HL-60 (cell line): ENCODE data around the gene ADAMTS14.

Source experiments
- DNase-seq, 2 experiments: peaks; one replicate each; pipeline ENCODE4 v3.0.0-alpha.2; 2010 to 2020; ENCODE audit warnings: low read depth in 1 of 2, low spot score in 1 of 2
- H3K27ac ChIP-seq: fragments of 250-450 bp; sonication (Bioruptor Pico); replicated peaks from 2 replicates; pipeline ENCODE4 v1.5.1; 2020; ENCODE audit warnings: mild to moderate bottlenecking, moderate library complexity
- H3K27me3 ChIP-seq: fragments of 250-450 bp; sonication (Bioruptor Pico); 2 replicates; pipeline ENCODE4 v1.5.1; 2021; ENCODE audit warnings: mild to moderate bottlenecking, moderate library complexity; ENCODE audit not compliant: insufficient read depth, poor library complexity, severe bottlenecking
- H3K4me3 ChIP-seq: replicated peaks from 2 replicates; pipeline ENCODE4 v1.5.1; 2011; ENCODE audit warnings: mild to moderate bottlenecking, control low read depth, low read length; ENCODE audit not compliant: insufficient read depth
- GABPA ChIP-seq: IDR thresholded peaks from 2 replicates; pipeline ENCODE4 v1.6.1; 2012; ENCODE audit warnings: low read depth
- POLR2AphosphoS5 ChIP-seq: IDR thresholded peaks from 2 replicates; pipeline ENCODE4 v1.6.1; 2012; ENCODE audit warnings: low read depth
- SPI1 ChIP-seq: IDR thresholded peaks from 2 replicates; pipeline ENCODE4 v1.6.1; 2012; ENCODE audit warnings: low read depth, mild to moderate bottlenecking, borderline replicate concordance
- TF ChIP-seq, protein P1 (sequence below): IDR thresholded peaks from one replicate; pipeline ENCODE4 v1.5.1; 2011; ENCODE audit warnings: low read length, control low read depth, inconsistent platforms; ENCODE audit not compliant: insufficient read depth
- TF ChIP-seq, protein P2 (sequence below): IDR thresholded peaks from 2 replicates; pipeline ENCODE4 v1.6.1; 2012; ENCODE audit warnings: low read depth; ENCODE audit not compliant: insufficient replicate concordance

ADAMTS14 gene

GRCh38 chr10:70747192-70747965 is 75.1 kb downstream of the ADAMTS14 start:
- no peak overlapping the region for H3K4me3 ChIP-seq
- H3K27ac ChIP-seq, result no peak overlapping the region
- TF ChIP-seq, protein P1, sequence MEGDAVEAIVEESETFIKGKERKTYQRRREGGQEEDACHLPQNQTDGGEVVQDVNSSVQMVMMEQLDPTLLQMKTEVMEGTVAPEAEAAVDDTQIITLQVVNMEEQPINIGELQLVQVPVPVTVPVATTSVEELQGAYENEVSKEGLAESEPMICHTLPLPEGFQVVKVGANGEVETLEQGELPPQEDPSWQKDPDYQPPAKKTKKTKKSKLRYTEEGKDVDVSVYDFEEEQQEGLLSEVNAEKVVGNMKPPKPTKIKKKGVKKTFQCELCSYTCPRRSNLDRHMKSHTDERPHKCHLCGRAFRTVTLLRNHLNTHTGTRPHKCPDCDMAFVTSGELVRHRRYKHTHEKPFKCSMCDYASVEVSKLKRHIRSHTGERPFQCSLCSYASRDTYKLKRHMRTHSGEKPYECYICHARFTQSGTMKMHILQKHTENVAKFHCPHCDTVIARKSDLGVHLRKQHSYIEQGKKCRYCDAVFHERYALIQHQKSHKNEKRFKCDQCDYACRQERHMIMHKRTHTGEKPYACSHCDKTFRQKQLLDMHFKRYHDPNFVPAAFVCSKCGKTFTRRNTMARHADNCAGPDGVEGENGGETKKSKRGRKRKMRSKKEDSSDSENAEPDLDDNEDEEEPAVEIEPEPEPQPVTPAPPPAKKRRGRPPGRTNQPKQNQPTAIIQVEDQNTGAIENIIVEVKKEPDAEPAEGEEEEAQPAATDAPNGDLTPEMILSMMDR, result no peak
- TF ChIP-seq GABPA (no peak), SPI1 (no peak), POLR2AphosphoS5 (no peak)
- TF ChIP-seq, protein P2, sequence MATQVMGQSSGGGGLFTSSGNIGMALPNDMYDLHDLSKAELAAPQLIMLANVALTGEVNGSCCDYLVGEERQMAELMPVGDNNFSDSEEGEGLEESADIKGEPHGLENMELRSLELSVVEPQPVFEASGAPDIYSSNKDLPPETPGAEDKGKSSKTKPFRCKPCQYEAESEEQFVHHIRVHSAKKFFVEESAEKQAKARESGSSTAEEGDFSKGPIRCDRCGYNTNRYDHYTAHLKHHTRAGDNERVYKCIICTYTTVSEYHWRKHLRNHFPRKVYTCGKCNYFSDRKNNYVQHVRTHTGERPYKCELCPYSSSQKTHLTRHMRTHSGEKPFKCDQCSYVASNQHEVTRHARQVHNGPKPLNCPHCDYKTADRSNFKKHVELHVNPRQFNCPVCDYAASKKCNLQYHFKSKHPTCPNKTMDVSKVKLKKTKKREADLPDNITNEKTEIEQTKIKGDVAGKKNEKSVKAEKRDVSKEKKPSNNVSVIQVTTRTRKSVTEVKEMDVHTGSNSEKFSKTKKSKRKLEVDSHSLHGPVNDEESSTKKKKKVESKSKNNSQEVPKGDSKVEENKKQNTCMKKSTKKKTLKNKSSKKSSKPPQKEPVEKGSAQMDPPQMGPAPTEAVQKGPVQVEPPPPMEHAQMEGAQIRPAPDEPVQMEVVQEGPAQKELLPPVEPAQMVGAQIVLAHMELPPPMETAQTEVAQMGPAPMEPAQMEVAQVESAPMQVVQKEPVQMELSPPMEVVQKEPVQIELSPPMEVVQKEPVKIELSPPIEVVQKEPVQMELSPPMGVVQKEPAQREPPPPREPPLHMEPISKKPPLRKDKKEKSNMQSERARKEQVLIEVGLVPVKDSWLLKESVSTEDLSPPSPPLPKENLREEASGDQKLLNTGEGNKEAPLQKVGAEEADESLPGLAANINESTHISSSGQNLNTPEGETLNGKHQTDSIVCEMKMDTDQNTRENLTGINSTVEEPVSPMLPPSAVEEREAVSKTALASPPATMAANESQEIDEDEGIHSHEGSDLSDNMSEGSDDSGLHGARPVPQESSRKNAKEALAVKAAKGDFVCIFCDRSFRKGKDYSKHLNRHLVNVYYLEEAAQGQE, result no peak
- H3K27me3 ChIP-seq, result no peaks in the 10 kb centered on the region
- DNase-seq, result no peak

DNA sequence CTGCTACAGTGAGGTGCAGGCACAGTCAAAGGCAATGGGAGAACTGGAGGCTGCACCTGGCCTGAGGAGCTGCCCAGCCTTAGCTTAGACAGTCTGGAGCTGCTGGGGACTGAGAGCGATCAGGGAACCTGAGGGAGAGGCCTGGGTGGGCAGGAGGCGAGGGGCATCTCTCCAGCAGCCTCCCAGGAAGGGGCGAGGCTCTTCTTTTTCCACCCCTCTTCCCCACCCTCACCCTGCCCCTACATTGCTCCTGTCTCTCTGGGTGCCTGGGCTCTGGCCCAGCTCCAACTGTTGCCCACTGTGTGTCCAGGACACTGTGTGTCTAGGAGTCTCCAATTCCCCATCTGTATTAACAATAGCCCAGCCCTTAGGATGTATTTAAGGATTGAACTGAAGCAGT is 76.0 kb downstream of the ADAMTS14 start:
- no peaks in the 10 kb centered on the region for H3K27me3 ChIP-seq
- DNase-seq, result no peak
- no peak overlapping the region for H3K27ac ChIP-seq
- H3K4me3 ChIP-seq, result no peak overlapping the region
- TF ChIP-seq POLR2AphosphoS5, result no peak
- TF ChIP-seq, protein P2, result no peak
- TF ChIP-seq GABPA, result no peak
- TF ChIP-seq, protein P1, result no peak

DNA sequence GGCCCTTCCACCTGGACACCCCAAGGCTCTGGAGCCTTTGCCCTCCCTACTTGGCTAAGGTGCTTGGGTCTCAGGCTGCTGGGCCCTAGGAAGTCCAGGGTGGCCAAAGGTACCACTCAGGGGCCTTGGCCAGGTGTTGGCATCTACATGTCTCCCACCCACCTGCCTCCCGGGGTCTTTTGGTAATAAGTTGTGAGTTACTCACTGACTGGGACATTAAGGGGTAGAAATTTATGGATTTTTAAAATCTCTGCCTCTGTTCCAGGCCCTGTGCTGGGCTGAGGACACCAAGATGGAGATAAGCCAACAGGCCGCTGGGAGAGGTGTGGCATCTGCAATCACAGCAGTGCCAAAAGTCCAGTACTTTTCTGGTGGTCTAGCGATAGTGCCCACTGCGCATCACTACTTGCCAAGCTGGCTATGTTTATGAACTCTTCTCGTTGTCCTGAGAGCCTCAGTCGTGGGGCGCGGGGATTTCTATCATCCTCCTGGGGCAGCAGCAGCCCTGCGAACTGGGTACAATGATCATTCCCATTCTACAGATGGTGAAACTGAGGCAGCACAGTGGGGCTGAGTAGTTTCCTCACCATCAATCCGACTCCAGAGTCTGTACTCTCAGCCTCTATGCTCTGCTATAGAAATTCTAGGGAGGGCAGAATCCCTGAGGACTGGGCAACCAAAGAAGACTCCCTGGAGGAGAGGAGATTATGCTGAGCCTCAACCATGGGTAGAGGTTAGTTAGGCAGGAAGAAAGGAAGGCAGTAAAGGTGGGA is 76.7 kb downstream of the ADAMTS14 start:
- TF ChIP-seq GABPA (no peak), POLR2AphosphoS5 (no peak), SPI1 (no peak)
- TF ChIP-seq, protein P1, result no peak
- TF ChIP-seq, protein P2, result no peak
- DNase-seq, result no peak
- H3K4me3 ChIP-seq, result no peak overlapping the region
- no peaks in the 10 kb centered on the region for H3K27me3 ChIP-seq
- no peak overlapping the region for H3K27ac ChIP-seq
